Urinary bladder (tissue), 4 donors: Measurements from ENCODE around the gene RLN3. TPM values are rescaled to one million over a fixed set of nuclear protein-coding genes. Genes with fewer than 3 reads are reported as not detected.
"Not testable (repeated sequence)": the region's sequence is repeated elsewhere in the genome, so short reads cannot be mapped to it uniquely, and the experiment has no call there.

Source experiments
- DNase-seq: peaks from one replicate; pipeline ENCODE4 v3.0.0-alpha.2; 2015; ENCODE audit errors: extremely low spot score
- H3K27ac ChIP-seq: one replicate; pipeline ENCODE4 v1.5.1; 2013; ENCODE audit warnings: low read depth, mild to moderate bottlenecking, moderate library complexity
- H3K36me3 ChIP-seq: one replicate; pipeline ENCODE4 v1.6.1; 2013; ENCODE audit warnings: mild to moderate bottlenecking, moderate library complexity; ENCODE audit not compliant: insufficient read depth
- H3K4me1 ChIP-seq: one replicate; pipeline ENCODE4 v1.6.1; 2013; ENCODE audit warnings: mild to moderate bottlenecking, moderate library complexity; ENCODE audit not compliant: insufficient read depth
- H3K4me3 ChIP-seq: one replicate; pipeline ENCODE4 v1.5.1; 2013; ENCODE audit warnings: low read depth, low read length
- WGBS: extraction: QIAGEN DNeasy Blood & Tissue Kit; methylation state at CpG from one replicate; pipeline ENCODE4 v1.1.7; 2013; 5-methylcytosine and 5-hydroxymethylcytosine counted together
- polyA plus RNA-seq: library from polyadenylated mRNA; stranded (reverse); fragments of 200-250 nt; gene quantifications from one replicate; pipeline ENCODE4 v1.2.3, GENCODE V29; 2013
- total RNA-seq: library from RNA; depleted of rRNA; stranded (reverse); fragments of >200 nt; gene quantifications from one replicate; pipeline ENCODE4 v1.2.3, GENCODE V29; 2014
- donor health status: healthy with polysubstance abuse.
- donor health status: healthy.

The RLN3 gene
- total and polyA plus RNA-seq, 2 donors, result not detected

DNA sequence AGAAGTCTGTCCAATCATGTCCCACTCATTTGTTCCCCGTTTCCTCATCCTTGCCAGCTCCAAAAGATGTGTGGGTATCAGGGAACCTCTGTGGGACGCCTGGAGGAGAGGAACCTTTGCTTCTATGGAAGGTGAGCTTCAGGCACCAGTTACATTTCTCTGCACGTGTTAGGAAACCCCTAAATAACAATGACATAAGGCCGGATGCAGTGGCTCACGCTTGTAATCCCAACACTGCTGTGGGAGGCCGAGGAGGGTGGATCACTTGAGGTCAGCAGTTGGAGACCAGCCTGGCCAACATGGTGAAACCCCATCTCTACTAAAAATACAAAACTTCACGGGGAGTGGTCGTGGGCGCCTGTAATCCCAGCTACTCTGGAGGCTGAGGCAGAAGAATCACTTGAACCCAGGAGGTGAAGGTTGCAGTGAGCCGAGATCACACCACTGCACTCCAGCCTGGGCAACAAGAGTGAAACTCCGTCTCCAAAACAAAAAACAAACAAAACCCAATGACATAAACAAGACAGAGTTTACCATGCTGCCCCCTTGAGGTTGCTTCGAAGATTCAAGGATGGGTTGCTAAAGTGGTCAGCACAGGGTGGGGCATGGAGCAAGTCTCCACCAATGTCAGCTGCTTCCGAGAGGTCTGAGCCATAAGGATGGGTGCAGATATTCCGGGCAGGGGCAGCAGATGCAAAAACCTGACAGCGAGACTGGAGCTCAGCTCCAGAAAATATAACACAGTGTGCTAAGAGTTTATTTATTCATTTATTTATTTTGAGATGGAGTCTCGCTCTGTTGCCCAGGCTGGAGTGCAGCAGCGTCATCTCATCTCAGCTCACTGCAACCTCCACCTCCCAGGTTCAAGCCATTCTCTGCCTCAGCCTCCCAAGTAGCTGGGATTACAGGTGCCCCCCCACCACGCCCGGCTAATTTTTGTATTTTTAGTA, 15.0 kb downstream of the RLN3 start:
- H3K36me3 ChIP-seq, DNase-seq, H3K4me1 ChIP-seq, H3K27ac ChIP-seq, H3K4me3 ChIP-seq: not testable (repeated sequence)
- 54% methylated on average over 19 of the region's 19 CpGs for WGBS

DNA sequence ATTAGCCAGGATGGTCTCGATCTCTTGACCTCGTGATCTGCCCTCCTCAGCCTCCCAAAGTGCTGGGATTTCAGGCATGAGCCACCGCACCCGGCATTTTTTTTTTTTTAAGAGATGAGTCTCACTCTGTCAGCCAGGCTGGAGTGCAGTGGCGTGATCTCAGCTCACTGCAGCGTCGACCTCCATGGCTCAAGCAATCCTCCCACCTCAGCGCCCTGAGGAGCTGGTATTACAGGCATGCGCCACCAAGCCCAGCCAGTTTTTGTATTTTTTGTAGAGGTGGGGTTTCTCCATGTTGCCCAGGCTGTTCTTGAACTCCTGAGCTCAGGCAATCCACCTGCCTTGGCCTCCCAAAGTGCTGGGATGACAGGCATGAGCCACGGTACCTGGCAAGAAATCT, 19.9 kb downstream of the RLN3 start:
- not testable (repeated sequence) for H3K27ac ChIP-seq, H3K4me3 ChIP-seq, H3K4me1 ChIP-seq, H3K36me3 ChIP-seq, DNase-seq
- WGBS, result 99% methylated on average over 10 of the region's 10 CpGs

GRCh38 chr19:14048443-14049153, 20.6 kb downstream of the RLN3 start:
- Histone ChIP-seq H3K4me3 (no peak overlapping the region), H3K4me1 (no peaks in the 10 kb centered on the region), H3K36me3 (no peaks in the 10 kb centered on the region), H3K27ac (no peak overlapping the region)
- WGBS, result 86% methylated on average over 8 of the region's 8 CpGs
- no peak for DNase-seq

GRCh38 chr19:14050512-14050911, 22.6 kb downstream of the RLN3 start:
- no peaks in the 10 kb centered on the region for H3K4me1 ChIP-seq
- no peaks in the 10 kb centered on the region for H3K36me3 ChIP-seq
- H3K4me3 ChIP-seq, result no peak overlapping the region
- no peak for DNase-seq
- 98% methylated on average over 4 of the region's 4 CpGs for WGBS
- H3K27ac ChIP-seq, result no peak overlapping the region

DNA sequence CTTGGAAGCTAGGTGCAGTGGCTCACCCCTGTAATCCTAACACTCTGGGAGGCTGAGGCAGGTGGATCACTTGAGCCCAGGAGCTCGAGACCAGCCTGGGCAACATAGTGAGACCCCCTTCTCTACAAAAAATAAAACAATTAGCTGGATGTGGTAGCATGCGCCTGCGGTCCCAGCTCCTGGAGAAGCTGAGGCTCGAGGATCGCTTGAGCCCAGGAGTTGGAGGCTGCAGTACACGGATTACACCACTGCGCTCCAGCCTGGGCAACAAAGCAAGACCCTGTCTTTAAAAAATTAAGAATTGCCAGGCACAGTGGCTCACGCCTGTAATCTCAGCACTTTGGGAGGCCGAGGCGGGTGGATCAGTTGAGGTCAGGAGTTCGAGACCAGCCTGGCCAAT, 23.0 kb downstream of the RLN3 start:
- not testable (repeated sequence) for H3K27ac ChIP-seq, H3K36me3 ChIP-seq, H3K4me1 ChIP-seq, DNase-seq, H3K4me3 ChIP-seq
- WGBS, result 92% methylated on average over 11 of the region's 11 CpGs

- Histone ChIP-seq H3K4me1 (no peaks in the 10 kb centered on the region), H3K27ac (no peak overlapping the region), H3K36me3 (no peaks in the 10 kb centered on the region), H3K4me3 (no peak overlapping the region)
- 80% methylated on average over 9 of the region's 9 CpGs for WGBS
- DNase-seq, result no peak
Measured at GRCh38 chr19:14051980-14052379, 24.0 kb downstream of the RLN3 start.

DNA sequence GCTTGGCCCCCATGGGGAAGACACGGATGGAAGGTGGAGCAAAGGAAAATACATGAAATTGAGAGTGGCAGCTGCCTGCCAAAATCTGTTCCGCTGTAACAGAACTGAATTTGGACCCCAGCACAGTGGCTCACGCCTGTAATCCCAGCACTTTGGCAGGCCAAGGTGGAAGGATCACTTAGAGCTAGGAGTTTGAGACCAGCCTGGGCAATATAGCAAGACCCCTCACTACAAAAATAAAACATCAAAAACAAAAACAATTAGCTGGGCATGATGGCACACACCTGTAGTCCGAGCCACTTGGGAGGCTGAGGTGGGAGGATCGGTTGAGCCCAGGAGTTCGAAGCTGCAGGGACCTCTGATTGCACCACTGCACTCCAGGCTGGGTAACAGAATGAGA, 24.5 kb downstream of the RLN3 start:
- Histone ChIP-seq H3K36me3 (no peaks in the 10 kb centered on the region), H3K4me1 (no peaks in the 10 kb centered on the region), H3K27ac (no peak overlapping the region), H3K4me3 (no peak overlapping the region)
- 88% methylated on average over 6 of the region's 6 CpGs for WGBS
- DNase-seq, result no peak

DNA sequence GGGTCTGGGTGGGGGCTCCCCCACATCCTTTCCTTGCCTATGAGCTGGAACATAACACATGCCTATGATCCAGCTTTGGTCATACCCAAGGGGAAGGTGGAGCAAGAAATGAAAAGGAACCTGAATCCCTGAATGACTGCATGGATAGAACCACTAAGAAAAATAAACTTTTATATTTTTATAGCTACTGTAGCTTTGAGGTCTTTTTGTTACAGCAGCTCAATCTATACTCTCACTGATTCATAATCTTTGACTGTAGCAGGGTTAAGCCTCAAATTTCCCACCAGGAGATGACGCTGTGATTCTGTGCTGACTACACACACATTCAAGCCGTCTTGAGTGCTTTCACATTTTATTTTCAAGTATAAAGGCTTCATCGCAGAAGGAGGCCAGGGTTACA, 25.1 kb downstream of the RLN3 start:
- no peak overlapping the region for H3K4me3 ChIP-seq
- no peaks in the 10 kb centered on the region for H3K4me1 ChIP-seq
- H3K27ac ChIP-seq, result no peak overlapping the region
- DNase-seq, result no peak
- no peaks in the 10 kb centered on the region for H3K36me3 ChIP-seq
- 95% methylated on average over 3 of the region's 3 CpGs for WGBS

DNA sequence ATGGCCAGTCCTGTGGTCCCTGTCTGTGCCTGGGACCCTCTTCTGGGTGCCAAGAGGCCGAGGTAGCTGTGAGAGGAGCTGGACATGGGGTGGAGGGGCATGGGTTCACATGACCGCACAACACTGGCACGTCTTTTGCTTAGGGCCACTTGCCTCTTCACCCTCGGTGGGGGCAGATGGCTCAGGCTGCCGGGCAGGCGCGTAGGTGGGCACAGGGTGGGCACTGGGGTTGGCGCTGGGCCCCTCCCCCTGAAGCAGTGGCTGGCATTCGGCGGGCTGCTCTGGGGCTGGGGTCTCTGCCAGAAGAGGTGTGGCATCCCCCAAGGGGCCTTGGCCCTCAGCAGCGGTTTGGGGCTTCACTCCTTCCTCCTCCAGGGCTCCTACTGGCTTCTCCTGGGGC, 25.6 kb downstream of the RLN3 start:
- 95% methylated on average over 11 of the region's 11 CpGs for WGBS
- no peaks in the 10 kb centered on the region for H3K4me1 ChIP-seq
- no peak overlapping the region for H3K27ac ChIP-seq

DNA sequence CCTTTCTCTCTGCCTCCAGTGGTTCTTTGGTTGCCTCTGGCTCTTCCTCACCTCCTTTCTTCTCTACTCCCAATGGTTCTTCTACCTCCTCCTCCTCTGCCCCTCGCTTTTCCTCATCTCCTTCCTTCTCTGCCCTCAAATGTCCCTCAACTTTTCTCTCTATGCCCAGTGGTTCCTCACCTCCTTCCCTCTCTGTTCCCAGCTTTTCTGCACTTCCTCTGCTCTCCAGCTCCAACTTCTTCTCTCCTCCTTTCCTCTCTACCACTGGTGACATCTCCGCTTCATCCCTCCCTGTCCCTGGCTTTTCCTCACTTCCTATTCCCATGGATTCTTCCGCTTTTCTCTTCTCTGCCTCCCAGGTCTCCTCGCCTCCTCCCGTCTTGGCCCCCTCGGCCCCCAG, 26.2 kb downstream of the RLN3 start:
- no peak overlapping the region for H3K27ac ChIP-seq
- no peak overlapping the region for H3K4me3 ChIP-seq
- H3K4me1 ChIP-seq, result no peaks in the 10 kb centered on the region
- DNase-seq, result no peak
- no peaks in the 10 kb centered on the region for H3K36me3 ChIP-seq
- 76% methylated on average over 6 of the region's 6 CpGs for WGBS

More for the DNA sequence above, 25.6 kb downstream of the RLN3 start:
- DNase-seq, result no peak
- no peaks in the 10 kb centered on the region for H3K36me3 ChIP-seq
- no peak overlapping the region for H3K4me3 ChIP-seq

DNA sequence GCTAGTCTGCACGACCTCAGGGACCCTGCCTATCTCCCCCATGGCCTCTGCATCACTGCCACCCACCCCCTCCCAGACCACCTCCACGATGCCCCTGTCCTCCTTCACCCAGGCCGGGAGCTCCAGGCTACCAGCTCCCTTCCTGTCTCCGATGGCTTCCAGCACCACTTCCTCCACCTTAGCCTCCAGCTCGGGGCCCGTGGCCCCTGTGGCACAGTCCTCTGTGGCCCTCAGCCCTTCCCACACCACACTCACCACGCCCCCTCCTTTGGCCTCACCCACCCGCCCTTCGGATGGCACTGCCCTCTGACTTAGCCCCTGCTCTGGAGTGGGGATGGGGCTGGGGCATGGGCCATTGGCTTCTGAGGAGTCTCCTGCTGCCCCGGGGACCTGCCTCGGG, 26.8 kb downstream of the RLN3 start:
- Histone ChIP-seq H3K27ac (no peak overlapping the region), H3K4me1 (no peaks in the 10 kb centered on the region), H3K36me3 (no peaks in the 10 kb centered on the region), H3K4me3 (no peak overlapping the region)
- no peak for DNase-seq
- 69% methylated on average over 11 of the region's 11 CpGs for WGBS

DNA sequence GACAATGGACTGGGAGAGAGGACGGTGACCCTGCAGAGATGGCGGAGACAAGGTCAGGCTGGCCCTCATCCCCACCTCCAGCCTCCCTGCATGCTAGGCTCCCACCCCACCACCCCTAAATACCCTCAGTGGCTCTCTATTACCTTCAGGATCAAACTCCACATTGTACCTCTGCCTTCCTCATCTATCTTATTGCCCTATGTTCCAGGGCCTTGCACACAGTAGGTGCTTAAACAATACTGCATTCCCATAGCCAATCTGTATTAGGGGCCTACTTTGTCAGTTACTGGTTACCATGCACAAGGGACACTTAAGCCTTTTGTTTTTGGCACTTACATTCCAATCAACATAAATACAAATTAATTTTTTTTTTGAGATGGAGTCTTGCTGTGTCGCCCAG, 27.4 kb downstream of the RLN3 start:
- WGBS, result 85% methylated on average over 3 of the region's 3 CpGs
- Histone ChIP-seq H3K4me3 (no peak overlapping the region), H3K27ac (no peak overlapping the region), H3K4me1 (no peaks in the 10 kb centered on the region), H3K36me3 (no peaks in the 10 kb centered on the region)
- no peak for DNase-seq

DNA sequence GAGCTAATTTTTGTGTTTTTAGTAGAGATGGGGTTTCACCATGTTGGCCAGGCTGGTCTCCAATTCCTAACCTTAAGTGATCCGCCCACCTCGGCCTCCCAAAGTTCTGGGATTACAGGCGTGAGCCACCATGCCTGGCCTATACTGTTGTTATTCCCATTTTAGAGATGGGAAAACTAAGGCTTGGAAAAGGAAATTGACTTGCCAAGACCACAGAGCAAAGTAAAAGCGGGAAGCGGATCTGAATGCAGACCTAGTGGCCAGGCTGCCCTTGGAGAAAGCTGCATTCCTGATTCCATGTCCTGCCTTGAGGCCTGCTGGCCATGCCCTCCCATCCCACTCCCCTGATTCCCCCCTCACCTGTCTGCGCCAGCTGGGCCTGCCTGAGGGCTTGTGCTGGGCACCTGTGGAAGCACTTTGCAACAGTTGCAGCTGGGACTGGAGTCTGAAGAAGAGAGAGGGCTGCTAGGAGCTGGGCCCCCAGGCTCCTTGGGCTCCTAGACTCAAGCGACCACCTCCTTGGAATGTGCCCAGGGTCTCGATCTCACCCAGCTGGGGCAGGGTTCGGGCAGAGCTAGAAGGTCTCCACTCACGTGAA, 28.2 kb downstream of the RLN3 start:
- WGBS, result 93% methylated on average over 10 of the region's 10 CpGs
- H3K36me3 ChIP-seq, result no peaks in the 10 kb centered on the region
- DNase-seq, result no peak
- H3K27ac ChIP-seq, result no peak overlapping the region
- no peak overlapping the region for H3K4me3 ChIP-seq
- no peaks in the 10 kb centered on the region for H3K4me1 ChIP-seq
